ENCODE results near the gene GCK. TPM values are rescaled to one million over a fixed set of nuclear protein-coding genes. Genes with fewer than 3 reads are reported as not detected.

GCK gene
- total RNA-seq, 4 donors from 2014 or later: 0.16 to 0.96 TPM; not detected in 2

GRCh38 chr7:44228571-44229350, 39.5 kb upstream of the GCK start:
- TF ChIP-seq POLR2A (IDR thresholded peaks at IDR 0.05) (no peak), CTCF (IDR thresholded peaks at IDR 0.05) (no peak), EP300 (IDR thresholded peaks at IDR 0.05; ENCODE audit: low read depth) (no peak), POLR2AphosphoS5 (IDR thresholded peaks at IDR 0.05) (no peak)
- intact Hi-C loops (cut with DNase I; ENCODE audit: low total_unique reads) (no loop called here), in situ Hi-C loops (cut with MboI; ENCODE audit: low pct_ligation_motif_present in 1 of 4, low pct_unique_long_range_greater_than_20kb in 1 of 4, low sequenced_read_pairs in 3 of 4) (loop anchor here in 3 of 4 donors (25.0 kb wide), 2 partner anchors 259 to 334 kb away; partner anchors contain the start of genes NUDCD3 (in 2 of the 3) and DDX56 (in 1 of the 3))
- no peak for DNase-seq
- Histone ChIP-seq H3K4me1 (no peaks in the 10 kb centered on the region), H3K9me3 (no peaks in the 10 kb centered on the region), H3K27ac (no peak overlapping the region), H3K36me3 (no peaks in the 10 kb centered on the region), H3K27me3 (peaks cover 22% of the 10 kb centered on the region), H3K4me3 (no peak overlapping the region)
- WGBS, 2 donors (ENCODE audit: low coverage in 1 of 2): 85% methylated on average over 29 of the region's 29 CpGs; no CpG with 5 or more reads in 1 of the 2 donors

- Histone ChIP-seq H3K4me3 (no peak overlapping the region), H3K9me3 (no peaks in the 10 kb centered on the region), H3K27ac (no peak overlapping the region), H3K36me3 (no peaks in the 10 kb centered on the region), H3K27me3 (peaks cover 22% of the 10 kb centered on the region), H3K4me1 (no peaks in the 10 kb centered on the region)
- WGBS, 2 donors (ENCODE audit: low coverage in 1 of 2): 66 to 72% methylated on average over 8 to 13 of the region's 14 CpGs
- in situ Hi-C loops (cut with MboI; ENCODE audit: low pct_ligation_motif_present in 1 of 4, low pct_unique_long_range_greater_than_20kb in 1 of 4, low sequenced_read_pairs in 3 of 4): loop anchor here in 3 of 4 donors (25.0 kb wide), 2 partner anchors 259 to 334 kb away; partner anchors contain the start of genes NUDCD3 (in 2 of the 3) and DDX56 (in 1 of the 3)
- TF ChIP-seq POLR2A (IDR thresholded peaks at IDR 0.05) (no peak), CTCF (IDR thresholded peaks at IDR 0.05) (no peak), EP300 (IDR thresholded peaks at IDR 0.05; ENCODE audit: low read depth) (no peak), POLR2AphosphoS5 (IDR thresholded peaks at IDR 0.05) (no peak)
- DNase-seq: no peak
- intact Hi-C loops (cut with DNase I; ENCODE audit: low total_unique reads): no loop called here
Measured at GRCh38 chr7:44227911-44228310, 38.7 kb upstream of the GCK start.

DNA sequence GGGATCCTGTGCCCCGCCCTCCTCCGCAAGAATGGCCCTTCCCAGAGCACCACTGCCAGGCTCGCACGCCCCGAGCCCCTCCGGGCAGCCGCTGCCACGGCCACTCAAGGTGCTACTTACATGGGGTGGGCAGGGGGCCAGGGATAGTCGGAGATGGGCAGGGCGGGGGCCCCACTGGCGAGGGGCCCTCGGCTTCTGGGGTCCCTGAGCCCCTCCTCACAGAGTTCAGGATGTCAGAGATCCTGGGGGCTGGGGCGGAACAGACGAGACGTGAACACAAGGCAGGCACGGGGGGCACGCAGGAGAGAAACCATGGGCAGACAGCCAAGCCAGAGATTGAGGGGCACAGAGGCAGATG, 37.1 kb upstream of the GCK start:
- no peak for DNase-seq
- Histone ChIP-seq H3K4me1 (no peaks in the 10 kb centered on the region), H3K36me3 (no peaks in the 10 kb centered on the region), H3K27me3 (peaks cover 22% of the 10 kb centered on the region), H3K27ac (no peak overlapping the region), H3K4me3 (no peak overlapping the region), H3K9me3 (no peaks in the 10 kb centered on the region)
- in situ Hi-C loops (cut with MboI; ENCODE audit: low pct_ligation_motif_present in 1 of 4, low pct_unique_long_range_greater_than_20kb in 1 of 4, low sequenced_read_pairs in 3 of 4) (loop anchor here in 3 of 4 donors (25.0 kb wide), 2 partner anchors 261 to 336 kb away; partner anchors contain the start of genes NUDCD3 (in 2 of the 3) and DDX56 (in 1 of the 3)), intact Hi-C loops (cut with DNase I; ENCODE audit: low total_unique reads) (no loop called here)
- TF ChIP-seq POLR2A (IDR thresholded peaks at IDR 0.05): no peak
- 50 to 60% methylated on average over 5 to 12 of the region's 17 CpGs for WGBS, 2 donors (ENCODE audit: low coverage in 1 of 2)

DNA sequence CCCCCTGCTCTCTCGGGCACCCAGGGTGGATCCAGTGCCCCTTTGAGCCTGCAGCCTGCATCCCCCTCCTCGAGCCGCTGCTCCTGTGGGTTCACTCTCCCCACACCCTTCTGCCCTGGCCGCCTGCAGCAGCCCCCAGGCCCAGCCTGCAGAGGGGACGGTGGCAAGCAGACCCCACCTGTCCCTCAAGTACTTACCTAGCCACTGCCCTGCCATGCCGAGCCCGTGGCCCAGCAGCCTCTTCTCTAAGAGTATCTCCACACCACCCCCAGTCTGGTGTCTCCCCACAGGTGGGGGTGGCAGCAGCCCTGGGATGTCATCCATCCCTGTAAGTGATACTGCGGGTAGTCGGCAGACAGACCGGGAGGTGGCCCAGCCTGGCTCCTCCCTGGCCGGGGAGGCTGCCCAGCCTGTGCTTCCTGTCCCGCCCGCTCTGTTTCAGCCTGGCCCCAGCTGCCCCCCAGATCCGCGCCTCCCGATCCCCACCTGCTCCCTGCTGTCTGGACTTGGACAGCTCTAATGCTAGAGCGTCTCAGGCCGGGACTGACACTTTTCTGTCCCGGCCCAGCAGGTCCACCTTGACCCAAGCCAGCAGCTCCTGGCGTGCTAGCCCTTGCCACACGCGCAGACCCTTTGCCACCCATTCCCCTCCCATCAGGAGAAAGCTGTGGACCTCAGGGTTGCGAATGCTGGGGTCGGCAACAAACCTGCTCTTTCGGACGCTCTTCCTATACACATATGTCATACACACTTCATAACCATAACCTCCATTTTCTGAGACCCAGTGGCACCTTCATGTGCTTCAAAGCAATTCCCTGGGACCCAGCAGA, 36.5 kb upstream of the GCK start:
- TF ChIP-seq CTCF (IDR thresholded peaks at IDR 0.05) (no peak), POLR2AphosphoS5 (IDR thresholded peaks at IDR 0.05) (no peak), POLR2A (IDR thresholded peaks at IDR 0.05) (no peak), EP300 (IDR thresholded peaks at IDR 0.05; ENCODE audit: low read depth) (no peak)
- in situ Hi-C loops (cut with MboI; ENCODE audit: low pct_ligation_motif_present in 1 of 4, low pct_unique_long_range_greater_than_20kb in 1 of 4, low sequenced_read_pairs in 3 of 4): loop anchor here in 3 of 4 donors (25.0 kb wide), 2 partner anchors 262 to 337 kb away; partner anchors contain the start of genes NUDCD3 (in 2 of the 3) and DDX56 (in 1 of the 3)
- no peaks in the 10 kb centered on the region for H3K36me3 ChIP-seq
- intact Hi-C loops (cut with DNase I; ENCODE audit: low total_unique reads): no loop called here
- peaks cover 22% of the 10 kb centered on the region for H3K27me3 ChIP-seq
- no peak overlapping the region for H3K4me3 ChIP-seq
- H3K9me3 ChIP-seq: no peaks in the 10 kb centered on the region
- 72 to 84% methylated on average over 9 to 19 of the region's 26 CpGs for WGBS, 2 donors (ENCODE audit: low coverage in 1 of 2)
- no peak for DNase-seq
- no peak overlapping the region for H3K27ac ChIP-seq
- no peaks in the 10 kb centered on the region for H3K4me1 ChIP-seq
